Measurements from ENCODE around the gene KRT6C. TPM values are rescaled to one million over a fixed set of nuclear protein-coding genes. Genes with fewer than 3 reads are reported as not detected.

KRT6C gene
- total RNA-seq, 2 donors from 2014 or later = not detected

DNA sequence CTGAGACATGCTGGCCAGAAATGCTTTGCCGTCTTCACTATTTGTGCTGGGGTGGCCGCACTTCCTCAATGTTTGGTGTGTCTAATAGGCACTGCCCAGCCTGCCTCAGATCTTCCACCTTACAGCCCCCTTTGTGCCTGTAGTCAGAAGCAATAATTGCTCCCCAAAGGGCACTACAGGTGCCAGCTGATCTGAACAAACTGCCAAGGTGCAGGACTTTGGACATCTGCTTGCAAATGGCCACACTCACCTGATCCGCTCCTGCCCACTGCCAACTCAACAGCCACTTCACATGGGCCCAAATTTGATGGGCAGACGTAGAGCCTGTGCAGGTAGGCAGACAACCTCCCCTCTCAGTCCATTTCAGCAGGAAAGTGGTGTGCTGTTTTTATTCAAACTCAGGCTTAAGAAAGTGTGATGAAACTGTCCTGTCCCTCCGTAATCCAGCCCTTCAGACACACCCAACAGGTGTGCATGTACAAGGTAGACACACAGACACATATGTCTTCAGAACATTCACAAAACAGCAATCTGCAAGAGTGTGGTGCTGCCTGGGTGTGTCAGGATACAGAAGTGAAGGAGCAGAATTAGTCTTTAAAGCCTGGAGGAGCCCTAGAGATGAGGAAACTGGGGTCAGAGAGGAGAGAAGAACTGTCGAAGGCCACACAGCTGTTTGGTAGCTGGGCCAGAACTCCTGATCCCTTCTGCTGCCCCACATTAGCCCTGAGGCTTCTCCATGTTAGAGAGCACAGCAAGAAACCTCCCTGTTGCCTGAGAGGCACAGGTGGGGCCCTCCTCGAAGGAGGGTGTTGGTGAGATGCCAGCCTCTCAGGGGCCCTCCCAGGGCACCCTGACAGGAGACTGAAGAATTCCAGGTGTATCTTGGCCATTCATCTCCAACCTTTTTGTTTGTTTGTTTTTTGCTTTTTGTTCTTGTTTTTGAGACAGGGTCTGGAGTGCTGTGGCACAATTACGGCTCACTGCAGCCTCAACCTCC is 35.0 kb downstream of the KRT6C start:
- DNase-seq (ENCODE audit: low spot score) = no peak
- intact Hi-C loops (cut with DNase I) = no loop called here

DNA sequence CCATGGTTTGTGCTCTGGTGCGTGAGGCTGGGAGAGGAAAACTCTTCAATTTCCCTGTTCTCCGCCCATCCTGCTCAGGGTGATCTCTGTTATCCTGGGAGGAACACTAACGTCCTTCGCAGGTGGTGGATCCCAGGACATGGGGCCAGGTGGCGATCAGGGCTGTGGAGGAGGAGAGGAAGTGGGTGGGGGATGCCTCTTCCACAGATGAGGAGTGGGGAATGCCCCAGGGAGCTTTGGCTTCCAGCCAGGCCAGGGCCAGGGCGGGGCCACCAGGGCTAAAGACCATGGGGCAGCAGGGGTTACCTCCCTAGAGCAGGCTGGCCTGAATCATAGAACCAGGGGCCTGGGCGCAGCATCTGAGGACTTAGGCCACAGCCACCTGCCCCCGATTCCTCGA is 36.1 kb downstream of the KRT6C start:
- no peak for DNase-seq (ENCODE audit: low spot score)
- intact Hi-C loops (cut with DNase I) = no loop called here

DNA sequence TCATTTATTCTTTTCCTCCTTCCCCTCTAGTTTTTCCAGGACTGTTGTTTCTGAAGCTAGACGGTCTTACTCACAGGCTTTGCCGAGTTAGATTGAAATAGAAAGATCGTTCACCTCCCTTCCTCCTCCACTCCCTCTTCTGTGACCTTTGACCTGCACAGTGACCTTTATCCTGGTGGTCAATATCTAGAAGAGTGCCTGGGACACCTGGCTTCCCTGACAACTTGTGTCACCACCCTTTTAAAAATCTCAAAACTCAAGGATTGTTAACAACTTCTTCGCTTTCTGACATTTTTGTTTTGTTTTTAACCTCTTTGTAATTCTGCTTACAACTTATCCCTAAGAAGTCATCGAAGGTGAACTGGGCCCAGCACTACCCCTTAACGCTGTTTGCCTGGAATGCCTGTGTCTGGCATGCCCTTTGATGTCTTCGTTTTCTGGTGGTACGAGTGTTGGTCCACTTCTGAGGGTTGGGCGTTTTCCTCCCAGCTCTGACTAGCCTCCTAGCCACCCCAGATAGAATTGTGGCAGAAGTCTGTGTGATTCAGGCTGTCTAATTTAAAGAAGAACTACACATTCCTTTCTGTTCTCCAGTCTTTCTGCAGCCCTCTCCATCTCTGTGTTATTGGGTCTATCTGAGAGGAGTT is 36.7 kb downstream of the KRT6C start:
- no peak for DNase-seq (ENCODE audit: low spot score)
- intact Hi-C loops (cut with DNase I) = no loop called here

DNA sequence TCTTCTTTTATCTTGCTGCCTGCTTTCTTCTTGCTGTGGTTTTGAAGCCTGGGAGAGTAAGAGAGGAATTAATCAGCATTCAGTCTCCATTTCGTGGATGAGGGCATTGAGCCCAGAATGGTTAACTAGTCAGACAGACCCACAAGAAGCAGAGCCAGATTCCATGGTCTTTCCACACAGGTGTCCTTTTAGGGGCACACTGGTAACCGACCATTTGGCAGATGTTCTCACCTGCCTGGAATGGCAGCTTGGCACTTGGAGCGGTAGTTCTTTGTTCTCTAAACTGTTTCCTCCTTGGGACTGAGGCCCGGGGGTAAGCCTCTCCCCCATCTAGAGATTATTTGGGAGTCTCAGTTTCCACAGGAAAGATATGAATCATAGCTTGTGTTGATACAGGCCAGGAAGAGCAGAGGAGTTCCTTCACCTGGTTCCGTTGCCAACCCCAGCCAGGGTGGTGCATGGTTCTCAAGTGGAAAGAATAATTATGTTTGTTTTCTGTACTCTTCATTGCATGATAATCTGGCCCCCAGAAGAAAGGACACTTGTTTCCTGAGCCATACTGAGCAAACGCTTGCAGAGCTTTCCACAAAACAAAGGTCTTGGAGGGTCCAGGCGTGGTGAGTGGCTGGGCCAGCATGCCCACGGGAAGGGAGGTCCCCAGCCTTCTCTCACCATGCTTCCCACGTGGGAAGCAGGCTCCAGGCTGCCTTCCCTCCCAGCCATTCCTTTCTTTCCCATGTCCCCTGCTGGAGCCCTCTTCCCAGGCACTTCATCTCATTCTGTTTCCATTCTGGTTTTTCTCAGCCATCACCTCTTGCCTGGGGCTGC is 37.4 kb downstream of the KRT6C start:
- intact Hi-C loops (cut with DNase I) = no loop called here
- no peak for DNase-seq (ENCODE audit: low spot score)

DNA sequence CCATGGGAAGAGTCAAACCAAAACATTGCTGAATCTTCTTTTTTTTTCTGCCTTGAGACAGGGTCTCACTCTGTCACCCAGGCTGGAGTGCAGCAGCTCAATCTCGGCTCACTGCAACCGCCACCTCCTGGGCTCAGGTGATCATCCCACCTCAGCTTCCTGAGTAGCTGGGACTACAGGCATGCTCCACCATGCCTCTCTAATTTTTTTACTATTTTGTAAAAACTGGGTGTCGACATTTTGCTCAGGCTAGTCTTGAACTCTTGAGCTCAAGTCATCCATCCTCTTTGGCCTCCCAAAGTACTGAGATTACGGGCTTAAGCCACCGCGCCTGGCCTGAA is 38.0 kb downstream of the KRT6C start:
- no peak for DNase-seq (ENCODE audit: low spot score)
- intact Hi-C loops (cut with DNase I) = no loop called here

DNA sequence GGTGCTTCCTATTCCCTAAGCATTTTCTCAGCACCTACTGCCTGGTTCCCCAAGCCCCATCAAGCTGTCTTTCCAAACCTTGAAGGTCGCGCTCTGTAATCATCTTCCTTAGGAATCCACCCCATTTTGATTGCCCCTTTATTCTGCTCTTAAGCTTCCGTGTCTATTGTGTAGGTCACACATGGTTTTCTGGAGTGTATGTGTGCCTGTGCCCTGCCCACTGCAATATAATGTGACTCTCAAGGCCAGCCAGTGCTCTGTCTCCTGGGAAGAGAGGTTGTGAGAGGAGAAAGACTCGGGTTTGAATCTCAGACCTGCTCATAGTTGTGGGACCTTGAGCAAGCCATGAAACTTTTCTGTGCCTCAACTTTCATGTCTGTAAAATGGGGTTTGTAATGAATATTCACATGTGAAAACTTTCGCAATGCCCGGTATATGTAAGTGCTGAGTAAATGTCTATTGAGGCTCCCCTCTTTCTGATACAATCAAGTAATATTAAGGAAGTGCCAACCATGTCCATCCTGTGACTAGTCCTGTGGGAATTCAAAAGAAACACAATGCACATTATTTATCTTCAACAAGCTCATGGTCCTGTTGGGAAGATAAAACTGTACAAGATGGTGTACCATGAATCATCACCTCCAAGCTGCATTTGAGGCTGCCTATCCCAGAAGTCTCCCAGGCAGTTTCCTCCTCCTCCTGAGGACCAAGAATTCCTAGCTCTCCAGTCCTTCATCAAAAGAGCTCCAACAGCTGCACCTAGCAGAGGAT is 38.7 kb downstream of the KRT6C start:
- no peak for DNase-seq (ENCODE audit: low spot score)
- intact Hi-C loops (cut with DNase I) = no loop called here

DNA sequence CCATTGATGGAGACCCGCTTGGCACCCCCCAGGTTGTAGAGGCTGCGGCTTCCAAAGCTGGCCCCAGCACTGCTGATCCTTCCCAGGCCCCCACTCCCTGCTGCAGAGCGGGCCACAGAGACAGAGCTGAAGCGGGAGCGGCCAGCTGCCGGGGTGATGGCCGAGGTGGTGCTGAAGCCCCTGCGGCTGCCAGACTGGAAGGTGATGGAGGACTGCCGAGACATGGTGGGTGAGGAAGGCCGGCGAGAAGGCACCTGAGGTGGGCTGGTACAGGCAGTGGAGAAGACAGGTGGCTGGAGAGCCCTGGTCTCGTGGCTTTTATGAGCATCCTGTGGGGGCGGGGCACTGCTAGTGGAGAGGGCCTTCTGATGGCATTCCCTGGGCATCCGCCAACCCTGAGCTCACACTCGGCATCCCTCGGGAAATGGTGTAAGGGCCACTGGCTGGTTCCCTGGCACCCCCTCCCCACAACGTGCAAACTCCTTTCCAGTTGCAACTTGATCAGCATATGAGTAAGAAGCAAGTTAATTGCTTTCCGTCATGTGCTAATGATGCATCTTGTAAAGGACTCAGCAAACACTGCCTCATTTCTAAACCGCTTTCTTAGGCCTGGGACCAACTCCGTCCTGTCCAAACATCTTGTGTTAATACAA is 39.4 kb downstream of the KRT6C start, which contains the start of gene KRT75:
Gene KRT75 (minus strand): TSS at position 291 of the 653 bp plus-strand sequence. CDS start 67 bp downstream, at position 224.
- DNase-seq (ENCODE audit: low spot score) = no peak
- intact Hi-C loops (cut with DNase I) = no loop called here

DNA sequence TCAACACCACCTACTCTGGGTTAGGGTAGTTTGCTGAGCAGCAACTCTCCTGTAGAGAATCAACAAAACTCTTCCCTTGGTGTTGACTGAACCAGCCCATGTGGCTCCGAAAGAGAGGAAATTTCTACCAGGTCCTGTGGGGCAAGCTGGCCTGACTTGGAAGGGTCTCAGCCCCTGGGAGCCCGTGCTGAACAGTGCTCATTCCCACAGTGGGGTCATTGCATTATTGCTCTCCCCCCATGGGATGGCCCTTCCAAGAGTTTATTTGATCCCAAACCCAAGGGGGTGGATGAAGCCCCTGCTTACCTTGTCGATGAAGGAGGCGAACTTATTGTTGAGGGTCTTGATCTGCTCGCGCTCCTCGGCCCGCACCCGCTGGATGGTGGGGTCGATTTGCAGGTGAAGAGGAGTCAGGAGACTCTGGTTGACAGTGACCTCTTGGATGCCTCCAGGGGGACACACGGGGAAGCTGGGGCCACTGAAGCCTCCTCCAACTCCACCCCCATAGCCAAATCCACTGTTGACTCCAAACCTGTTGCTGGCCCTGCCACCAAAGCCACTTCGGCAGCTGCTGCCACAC is 40.0 kb downstream of the KRT6C start:
- DNase-seq (ENCODE audit: low spot score) = peak; percentile 41
- intact Hi-C loops (cut with DNase I) = no loop called here

DNA sequence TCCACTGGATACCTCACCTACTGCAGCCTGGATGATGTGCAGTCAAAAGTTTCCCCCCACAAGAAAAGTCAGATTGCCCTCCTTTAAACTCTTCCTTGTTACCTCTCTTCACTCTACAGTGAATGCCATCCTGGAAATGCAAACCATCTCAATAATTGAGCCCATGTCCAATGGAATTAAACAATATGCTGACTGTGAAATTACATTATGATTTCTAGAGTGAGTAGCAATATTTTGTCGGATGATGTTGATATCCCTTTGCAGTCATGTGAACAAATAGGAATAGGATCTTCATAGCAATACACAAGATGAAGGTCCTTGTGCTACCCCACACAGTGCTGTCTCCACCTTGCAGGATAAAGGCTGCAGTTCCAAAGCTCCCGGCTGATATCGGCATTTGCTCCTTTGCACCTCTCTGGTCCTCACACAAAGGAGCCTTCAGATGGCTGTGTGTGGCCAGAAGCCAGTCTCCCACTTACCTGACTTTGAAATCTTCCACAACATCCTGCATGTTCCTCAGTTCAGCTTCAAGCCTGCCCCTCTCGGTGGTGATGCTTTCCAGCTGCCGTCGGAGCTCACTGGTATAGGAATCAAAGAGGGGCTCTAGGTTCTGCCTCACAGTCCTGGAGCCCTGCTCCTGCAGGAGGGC is 40.9 kb downstream of the KRT6C start:
- peak; percentile 64 for DNase-seq (ENCODE audit: low spot score)
- intact Hi-C loops (cut with DNase I) = no loop called here

DNA sequence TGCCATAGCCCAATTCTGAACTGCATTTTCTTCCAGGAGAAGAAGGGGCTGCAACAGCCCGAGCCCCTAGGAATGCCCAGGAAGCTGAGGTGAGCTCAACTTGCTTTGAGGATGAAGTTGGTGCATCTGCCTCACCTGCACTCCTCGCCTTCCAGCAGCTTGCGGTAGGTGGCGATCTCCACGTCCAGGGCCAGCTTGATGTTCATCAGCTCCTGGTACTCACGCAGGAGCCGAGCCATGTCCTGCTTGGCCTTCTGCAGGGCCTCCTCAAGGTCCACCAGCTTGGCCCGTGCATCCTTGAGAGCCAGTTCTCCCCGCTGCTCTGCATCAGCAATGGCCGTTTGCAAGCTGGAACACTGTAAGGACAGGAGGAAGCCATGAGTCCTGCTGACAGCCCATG is 45.5 kb downstream of the KRT6C start:
- intact Hi-C loops (cut with DNase I) = no loop called here
- DNase-seq (ENCODE audit: low spot score) = peak; percentile 66

DNA sequence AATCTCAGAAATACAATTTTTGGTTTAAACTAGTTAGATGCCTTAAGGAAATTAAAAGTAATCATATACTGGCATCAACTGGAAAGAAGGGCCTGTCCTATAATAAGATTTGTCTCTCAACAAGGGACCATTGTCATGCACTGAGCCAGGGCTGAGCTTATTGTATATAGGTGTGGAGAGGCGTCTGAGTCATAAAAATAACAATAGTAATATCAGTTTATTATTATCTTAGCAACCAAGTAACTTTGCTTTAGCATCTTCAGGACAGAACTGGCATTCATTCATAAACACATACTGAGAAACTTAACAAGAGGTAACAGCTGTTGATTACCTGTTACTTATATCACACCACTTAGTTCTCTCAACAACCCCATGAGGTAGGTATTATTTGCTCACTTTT is 46.5 kb downstream of the KRT6C start:
- DNase-seq (ENCODE audit: low spot score) = peak; percentile 1
- intact Hi-C loops (cut with DNase I) = no loop called here

DNA sequence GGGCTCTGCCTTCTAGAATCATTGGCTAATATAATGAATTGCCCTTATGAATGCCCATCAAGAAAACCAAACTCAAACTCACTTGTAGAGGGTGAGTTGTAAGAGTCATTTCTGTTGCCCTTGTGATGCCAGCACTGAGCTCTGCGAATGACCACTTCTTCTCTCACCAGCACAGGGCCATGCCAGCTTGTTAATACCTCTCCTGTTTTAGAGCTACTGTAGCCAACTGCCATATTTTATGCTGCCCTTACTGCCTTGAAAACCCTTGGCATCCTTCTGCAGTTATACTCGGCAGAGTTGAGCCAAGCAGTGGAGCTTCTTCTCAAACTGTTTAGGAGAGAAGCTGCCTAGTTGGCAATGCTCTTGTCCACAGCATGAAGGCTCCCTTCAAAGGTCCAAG is 47.6 kb downstream of the KRT6C start:
- peak; percentile 50 for DNase-seq (ENCODE audit: low spot score)
- intact Hi-C loops (cut with DNase I) = no loop called here

DNA sequence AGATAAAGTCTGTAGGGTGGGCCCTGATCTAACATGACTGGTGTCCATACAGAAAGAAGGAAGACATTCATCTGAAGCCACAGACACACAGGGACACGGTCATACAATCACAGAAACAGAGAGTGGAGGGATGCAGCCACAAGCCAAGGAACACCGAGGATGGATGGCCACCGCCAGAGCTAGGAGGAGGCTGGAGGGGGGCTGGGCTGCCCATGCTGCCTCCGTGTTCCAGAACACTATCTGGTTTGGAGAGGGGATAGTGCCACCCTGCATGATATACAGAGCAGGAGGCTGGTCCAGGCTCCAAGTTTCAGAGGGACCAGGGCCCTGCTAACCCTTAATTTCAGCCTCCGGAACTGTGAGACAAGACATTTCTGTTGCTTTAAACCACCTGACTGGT is 48.1 kb downstream of the KRT6C start:
- intact Hi-C loops (cut with DNase I) = no loop called here

DNA sequence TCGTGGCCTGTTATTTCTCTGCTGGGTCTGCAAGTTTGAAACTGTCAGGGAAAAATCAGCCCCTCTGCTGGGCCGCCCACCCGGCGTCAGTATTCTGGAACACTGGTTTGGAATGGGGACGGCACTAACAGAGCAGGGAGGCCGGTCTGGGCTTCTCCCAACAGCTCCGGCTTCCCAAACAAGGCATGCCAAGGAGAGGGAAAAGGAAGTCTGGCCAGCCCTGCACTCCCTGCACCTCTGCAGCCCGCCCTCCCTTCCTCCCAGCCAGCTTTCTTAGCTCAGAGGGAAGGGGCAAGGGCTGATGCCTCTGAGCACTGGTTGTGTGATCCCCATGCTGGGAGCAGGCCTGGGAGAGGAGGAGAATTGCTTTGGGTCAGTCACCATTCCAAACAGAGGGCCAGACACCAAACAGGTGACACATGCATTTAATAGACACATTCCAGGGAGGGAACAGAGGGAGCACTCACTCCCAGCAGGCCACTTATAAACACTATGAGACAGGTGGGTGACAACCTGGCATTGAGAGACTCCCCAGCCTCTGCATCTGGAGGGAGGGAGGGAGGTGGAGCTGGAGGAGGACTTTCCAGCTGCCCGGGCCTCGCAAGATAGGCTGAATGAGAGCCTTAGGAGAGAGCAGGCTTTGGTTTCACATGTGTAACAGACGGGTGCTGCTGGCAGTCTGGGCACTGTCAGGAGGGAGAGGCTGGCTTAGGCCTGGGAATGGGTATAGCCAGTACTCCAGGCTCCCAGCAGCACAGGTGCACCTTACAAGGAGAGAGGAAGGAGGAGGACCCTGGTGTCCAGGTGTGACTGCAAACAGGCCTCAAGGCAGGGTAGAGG is 49.7 kb downstream of the KRT6C start:
- intact Hi-C loops (cut with DNase I) = no loop called here
- DNase-seq (ENCODE audit: low spot score) = no peak

More for the DNA sequence above, 48.1 kb downstream of the KRT6C start:
- peak; percentile 77 for DNase-seq (ENCODE audit: low spot score)

DNA sequence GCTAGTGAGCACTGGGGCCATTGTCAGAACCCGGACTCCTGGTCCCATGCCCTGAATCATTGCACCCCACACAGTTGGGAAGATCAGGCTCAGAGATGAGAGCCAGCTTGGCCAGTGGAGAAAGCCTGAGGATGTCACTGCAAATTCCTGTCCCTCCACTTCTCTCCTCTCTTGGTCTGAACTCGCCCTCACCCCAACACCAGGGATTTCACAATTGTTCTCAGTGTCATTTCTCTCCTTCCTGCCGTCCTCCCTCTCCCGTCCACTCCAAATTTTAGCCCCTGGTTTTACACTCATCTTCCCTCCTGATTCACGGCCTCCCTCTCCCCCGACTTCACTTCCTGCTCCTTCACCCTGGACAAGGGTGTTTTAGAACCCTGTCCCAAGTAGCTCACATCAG is 50.6 kb downstream of the KRT6C start:
- DNase-seq (ENCODE audit: low spot score) = no peak
- intact Hi-C loops (cut with DNase I) = no loop called here

DNA sequence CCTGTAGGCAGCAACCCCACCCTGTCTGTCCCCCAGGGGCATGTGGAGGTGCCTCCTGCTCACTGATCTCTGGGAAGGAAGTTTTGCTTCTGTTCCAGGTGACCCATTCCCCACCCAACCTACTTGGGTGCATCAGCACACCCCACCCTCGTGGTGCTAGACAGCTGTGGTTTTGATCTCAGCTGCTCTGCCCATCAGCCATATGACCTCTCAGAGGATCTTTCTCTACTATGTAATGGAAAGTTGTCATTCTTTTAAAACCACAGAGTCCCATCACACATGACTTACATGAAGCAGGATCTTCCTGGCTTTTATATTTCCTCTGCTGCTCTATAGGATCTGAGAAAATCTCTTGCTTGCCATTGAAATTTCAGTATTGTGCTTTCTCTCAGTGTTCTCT is 53.9 kb downstream of the KRT6C start:
- intact Hi-C loops (cut with DNase I) = no loop called here
- no peak for DNase-seq (ENCODE audit: low spot score)

DNA sequence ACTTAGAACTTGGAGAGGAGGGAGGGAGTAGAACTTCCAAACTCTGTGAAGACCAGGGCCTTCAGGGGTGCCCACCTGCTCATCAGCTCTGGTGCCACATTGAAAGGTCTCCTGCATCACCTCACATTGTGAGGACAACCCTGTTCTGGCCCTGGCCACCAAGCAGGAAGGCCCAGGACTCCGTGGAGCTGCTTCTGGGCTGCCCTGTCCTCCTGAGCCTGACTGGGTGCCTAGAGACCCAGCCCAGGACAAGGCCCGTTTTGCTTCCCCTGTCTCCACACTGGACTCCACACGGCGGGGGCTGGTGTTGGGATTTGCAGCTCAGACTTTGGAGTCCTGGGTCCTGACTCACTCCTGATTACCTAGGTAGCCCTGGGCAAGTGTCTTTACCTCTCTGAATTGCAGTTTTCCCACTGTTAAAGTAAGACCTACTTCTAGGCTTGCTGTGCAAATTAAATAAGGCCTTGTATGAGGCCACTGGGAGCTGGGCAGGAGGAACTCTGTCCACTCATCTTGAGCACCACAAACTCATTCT is 55.0 kb downstream of the KRT6C start:
- DNase-seq (ENCODE audit: low spot score) = no peak
- intact Hi-C loops (cut with DNase I) = no loop called here
